HG03520 (cell line): ENCODE measurements around the gene ANXA1.
"Not testable (repeated sequence)": the region's sequence is repeated elsewhere in the genome, so short reads cannot be mapped to it uniquely, and the experiment has no call there.

Experiments used
- ATAC-seq: cut with Tn5 transposase; IDR thresholded peaks from one replicate; pipeline ENCODE4 v1.9.1; 2021; ENCODE audit warnings: mild to moderate bottlenecking, moderate library complexity; ENCODE audit not compliant: unreplicated experiment

Gene ANXA1

DNA sequence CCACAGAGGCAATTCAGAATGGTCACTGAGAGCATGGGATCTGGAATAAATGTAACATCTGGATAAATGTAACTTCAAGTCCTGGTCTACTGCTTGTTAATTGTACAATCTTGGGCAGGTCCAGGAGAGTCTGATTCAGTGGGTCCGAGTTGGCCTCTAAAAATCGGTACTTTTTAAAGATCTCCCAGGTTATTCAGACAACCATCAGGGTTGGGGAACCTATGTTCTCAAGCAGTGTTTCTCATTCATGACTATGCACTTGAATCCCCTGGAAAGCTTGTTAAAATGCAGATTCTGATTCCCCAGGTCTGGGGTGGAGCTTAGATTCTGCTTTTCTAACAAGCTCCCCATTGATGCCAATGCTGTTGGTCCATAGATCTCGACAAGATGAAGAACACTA lies 14.8 kb downstream of the ANXA1 start:
- no peak for ATAC-seq

GRCh38 chr9:73167614-73168013 lies 15.9 kb downstream of the ANXA1 start:
- ATAC-seq, result no peak

DNA sequence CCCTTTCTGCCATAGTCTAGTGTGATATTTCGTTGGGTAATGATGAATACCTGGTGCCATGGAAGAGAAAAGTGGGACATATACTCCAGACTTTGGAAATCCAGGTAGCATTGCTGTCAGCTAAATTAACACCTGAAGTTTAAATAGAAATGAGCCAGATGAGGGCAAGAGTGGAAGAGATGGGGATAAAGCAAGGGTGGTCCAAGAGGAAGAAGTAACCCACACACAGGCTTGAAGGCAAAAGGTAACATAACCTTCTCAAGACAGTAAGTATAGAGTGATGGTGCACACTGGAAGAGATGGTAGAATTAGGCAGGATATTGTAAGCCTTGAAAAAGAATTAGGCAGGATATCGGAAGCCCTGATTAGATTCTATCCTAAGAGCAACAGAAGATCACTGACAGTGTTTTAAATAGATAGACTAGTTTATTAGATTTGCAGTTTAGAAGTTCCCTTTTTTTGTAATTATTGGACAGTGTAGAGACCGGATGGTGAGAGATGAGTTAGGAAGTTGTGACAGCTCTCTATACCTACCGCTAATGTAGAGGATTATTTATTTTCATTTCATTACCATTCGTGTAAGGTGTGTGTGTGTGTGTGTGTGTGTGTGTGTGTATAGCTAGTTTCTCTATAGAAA lies 16.8 kb downstream of the ANXA1 start:
- no peak for ATAC-seq

- ATAC-seq, result no peak
Observed at GRCh38 chr9:73170185-73170957, 18.7 kb downstream of the ANXA1 start.

GRCh38 chr9:73172901-73173215 lies 21.2 kb downstream of the ANXA1 start:
- no peak for ATAC-seq

GRCh38 chr9:73173557-73174329 lies 22.1 kb downstream of the ANXA1 start:
- no peak for ATAC-seq

DNA sequence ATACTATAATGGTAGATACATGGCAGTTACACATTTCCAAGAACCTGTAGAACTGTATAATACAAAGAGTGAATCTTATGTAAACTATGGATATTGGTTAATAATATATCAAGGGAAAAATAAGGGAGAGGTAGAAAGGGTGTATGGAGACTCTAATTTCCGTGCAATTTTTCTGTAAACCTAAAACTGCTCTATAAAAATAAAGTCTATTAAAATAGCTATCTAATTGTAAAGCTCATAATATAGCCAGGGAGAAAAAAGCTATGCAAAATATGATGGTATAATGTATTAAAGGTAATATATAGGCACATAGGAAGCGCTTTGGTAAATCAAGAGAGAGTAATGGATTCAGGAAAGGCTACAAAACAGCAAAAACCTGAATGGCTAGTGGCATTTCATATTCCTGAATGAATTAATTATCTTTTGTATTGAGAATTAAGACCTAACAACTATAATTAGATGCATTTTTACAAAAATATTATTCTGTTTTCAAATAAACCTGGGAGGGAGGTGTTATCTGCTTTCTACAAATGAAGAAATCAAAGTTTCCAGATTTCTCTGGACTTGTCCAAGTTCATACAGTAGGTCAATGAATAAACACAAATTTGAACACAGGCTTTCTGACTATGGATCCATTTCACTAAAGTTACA lies 22.8 kb downstream of the ANXA1 start:
- no peak for ATAC-seq

DNA sequence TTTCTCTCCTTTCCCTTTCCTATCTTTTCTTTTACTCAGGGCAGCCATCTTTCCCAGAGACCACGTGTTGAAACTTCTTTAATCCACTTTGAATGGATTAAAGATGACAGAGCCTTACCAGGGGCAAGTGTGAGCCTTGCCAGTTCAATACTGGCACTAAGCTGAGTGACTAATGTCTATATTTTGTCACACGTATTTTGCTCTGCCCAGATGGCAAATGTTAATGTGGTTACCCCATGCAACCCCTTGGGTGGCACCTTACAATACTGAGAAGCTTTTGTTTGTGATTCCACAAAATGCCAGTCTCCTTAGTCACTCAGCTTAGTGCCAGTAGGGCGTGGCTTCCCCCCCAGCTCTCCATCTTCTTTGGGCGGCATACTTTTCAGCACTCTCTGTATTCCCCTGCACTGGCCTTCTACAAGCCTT lies 24.8 kb downstream of the ANXA1 start:
- no peak for ATAC-seq

DNA sequence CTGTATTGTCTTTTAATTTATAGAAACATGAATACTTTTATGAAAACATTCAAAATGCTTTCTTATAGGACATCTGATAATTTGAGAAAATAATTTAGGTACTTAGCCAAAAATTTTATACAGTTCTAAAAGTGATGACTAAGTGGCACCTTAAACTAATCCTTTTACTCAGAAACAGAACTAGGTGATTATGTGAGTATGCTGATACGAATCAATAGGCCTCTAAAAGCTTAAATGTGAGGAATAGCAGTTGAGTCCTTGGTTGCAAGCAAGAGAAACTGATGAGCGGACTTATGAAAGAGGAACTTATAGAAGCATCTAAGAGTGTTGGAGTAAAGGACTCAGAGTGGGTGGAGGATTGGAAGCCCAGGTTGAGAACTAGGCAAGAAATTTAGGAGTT lies 26.4 kb downstream of the ANXA1 start:
- ATAC-seq, result no peak

DNA sequence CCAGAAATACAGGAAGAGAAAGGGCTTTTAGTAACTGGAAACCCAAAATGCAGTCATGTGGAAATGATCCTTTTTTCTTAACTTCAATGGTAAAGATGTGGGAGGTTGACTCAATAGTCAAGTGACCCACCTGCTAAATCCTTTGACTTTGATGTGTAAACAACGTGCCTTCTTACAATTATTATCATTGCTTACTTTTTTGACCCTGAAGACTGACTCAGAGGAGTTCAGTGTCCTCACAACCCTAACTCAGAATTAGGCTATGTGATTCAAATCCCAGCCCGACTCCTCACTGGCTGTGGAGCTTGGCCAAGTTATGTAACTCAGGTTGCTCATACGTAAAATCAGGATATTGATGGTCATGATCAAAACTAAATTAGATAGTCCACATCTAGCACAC lies 27.9 kb downstream of the ANXA1 start:
- ATAC-seq, result no peak

- no peak for ATAC-seq
Observed at GRCh38 chr9:73180403-73180802, 28.7 kb downstream of the ANXA1 start.

DNA sequence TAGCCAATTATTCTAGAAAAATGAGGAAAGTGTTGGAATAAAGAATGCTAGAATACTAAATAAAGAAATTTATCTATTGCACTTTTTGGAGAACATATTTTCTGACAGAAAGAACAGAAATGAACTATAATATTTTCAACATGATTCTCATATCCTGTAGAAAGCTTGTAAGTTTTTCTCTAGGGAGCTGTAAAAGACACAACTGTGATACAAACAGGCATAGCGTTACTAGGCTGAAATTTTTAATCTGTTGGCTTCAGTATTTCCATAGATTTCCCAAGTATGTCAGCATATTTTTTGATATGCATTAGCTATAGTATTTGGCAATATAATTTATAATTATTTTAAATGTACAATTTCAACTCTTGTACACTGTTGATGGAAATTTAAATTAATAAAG lies 31.3 kb downstream of the ANXA1 start:
- ATAC-seq, result no peak

GRCh38 chr9:73183428-73183827 lies 31.8 kb downstream of the ANXA1 start:
- ATAC-seq, result no peak

DNA sequence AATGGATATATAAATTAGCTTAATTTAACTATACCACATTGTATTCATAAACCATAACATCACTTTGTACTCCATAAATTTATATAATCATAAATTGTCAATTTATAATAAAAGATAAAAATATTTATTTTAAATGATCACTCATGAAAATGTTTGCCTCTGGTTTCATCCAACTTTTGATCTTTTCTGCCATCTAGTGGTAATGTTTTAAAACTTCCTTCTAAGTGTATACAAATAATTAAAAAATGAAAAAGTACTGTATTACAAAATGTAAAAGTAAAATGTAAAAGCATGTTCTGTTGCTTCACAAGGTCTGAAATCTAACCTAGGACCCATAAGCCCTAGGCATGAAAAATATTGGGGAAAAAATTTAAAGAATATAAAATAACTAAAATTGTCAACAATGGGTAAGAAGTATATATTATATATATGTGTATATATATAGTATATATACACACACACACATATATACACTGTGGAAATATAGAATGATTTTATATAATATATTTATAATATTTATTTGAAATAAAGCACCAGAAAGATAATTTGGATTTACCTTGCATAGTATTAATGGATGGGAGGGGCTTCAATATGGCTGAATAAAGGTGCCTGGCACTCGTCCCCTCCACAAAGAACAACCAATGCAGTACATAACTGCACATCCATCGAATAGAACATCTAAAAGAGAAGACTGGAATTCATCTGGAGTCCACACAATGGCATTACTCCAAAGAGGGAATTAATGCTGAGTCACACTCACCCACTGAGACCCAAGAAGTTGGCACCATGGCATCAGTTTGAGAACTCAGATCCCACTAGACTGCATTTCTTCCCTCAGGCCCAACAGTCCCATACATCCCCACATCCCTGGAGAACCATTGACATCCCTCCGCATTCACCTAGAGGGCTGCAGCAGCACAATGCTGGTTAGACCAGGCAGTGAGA lies 32.5 kb downstream of the ANXA1 start:
- ATAC-seq, result no peak

DNA sequence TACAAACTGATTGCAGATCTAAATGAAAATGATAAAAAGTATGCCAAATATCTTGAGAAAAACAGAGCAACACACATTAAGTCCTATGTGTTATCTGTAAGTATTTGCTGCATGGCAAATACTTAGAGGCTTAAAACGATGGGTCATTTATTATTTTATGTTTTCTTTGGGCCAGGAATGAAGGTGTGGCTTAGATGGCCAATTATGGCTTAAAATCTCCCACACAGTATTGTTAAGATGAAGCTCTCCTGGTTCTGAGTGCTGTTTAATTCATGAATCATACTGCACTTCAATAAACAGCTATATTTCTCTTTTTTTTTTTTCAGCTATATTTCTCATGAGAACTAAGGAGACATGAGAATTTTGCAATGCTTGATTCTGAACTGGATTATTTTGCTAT lies 39.4 kb downstream of the ANXA1 start:
- ATAC-seq, result not testable (repeated sequence)

DNA sequence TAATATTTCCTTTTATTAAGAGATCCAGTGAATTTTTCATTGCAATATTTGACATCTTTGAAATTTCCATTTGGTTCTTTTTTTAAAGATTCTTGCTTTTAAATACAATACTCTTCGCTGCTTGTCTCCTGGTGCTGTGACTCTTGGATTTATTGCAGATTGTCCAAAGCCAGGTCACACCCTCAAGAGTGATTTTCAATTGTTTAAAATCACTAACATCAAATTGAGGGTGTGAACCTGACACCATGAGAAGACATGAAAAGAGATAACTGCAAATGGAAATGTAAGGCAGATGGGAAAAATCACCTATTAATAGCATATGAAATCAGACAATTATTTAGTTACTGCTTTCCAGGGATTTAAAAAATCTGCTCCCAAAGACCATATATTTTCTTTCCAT lies 42.6 kb downstream of the ANXA1 start:
- no peak for ATAC-seq

GRCh38 chr9:73199448-73199847 lies 47.8 kb downstream of the ANXA1 start:
- ATAC-seq, result no peak

DNA sequence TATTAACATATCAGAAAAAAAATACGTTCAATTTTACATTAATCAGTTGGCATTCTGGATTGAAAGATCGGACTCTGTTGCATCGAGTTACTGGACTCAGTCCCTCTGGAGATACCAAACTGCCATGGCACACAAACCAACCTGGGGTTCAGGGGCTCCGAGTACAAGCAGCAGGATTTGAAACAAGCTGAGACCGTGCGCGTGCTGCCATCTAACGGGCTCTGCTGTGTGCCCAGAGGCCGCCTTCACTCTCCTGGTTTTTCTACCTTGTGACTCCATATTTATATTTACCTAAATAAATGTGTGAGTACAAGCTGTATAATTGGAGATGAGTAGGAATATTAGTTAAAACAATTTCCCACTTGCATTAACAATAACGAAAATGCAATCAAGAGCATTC lies 48.2 kb downstream of the ANXA1 start:
- no peak for ATAC-seq

- ATAC-seq, result no peak
Observed at GRCh38 chr9:73200694-73201452, 49.2 kb downstream of the ANXA1 start.

GRCh38 chr9:73202980-73203379 lies 51.3 kb downstream of the ANXA1 start:
- ATAC-seq, result no peak
